ENCODE results near the gene FGF8. TPM values are rescaled to one million over a fixed set of nuclear protein-coding genes. Genes with fewer than 3 reads are reported as not detected.

FGF8 gene
- total and polyA plus RNA-seq, 2 donors (not counting 1 experiment from before 2014, with no cell fraction given) = not detected

- peak; percentile 41 to 53 for DNase-seq (ENCODE audit: low read depth in 2 of 2)
- Histone ChIP-seq H3K4me2 (ENCODE audit: extremely low read depth, insufficient read depth, low read length) (no peak overlapping the region), H3K36me3 (ENCODE audit: control insufficient read depth, insufficient read depth, low read length) (no peaks in the 10 kb centered on the region), H3K79me2 (ENCODE audit: control insufficient read depth, insufficient read depth, low read length) (peaks cover 9% of the 10 kb centered on the region), H3K4me1 (ENCODE audit: control insufficient read depth, extremely low read depth, insufficient read depth, low read length) (peaks cover 7% of the 10 kb centered on the region), H3K27me3 (ENCODE audit: control insufficient read depth, insufficient read depth, low read length) (peaks cover 9% of the 10 kb centered on the region), H3K9me3 (ENCODE audit: control insufficient read depth, insufficient read depth, low read depth, low read length) (no peaks in the 10 kb centered on the region), H2AFZ (ENCODE audit: low read length) (no peak overlapping the region), H3K9ac (ENCODE audit: insufficient read depth, low read length) (no peak overlapping the region), H4K20me1 (ENCODE audit: control insufficient read depth, extremely low read depth, insufficient read depth, low read length) (no peaks in the 10 kb centered on the region), H3K4me3 (replicated peaks in 1 of 4; ENCODE audit: control extremely low read depth in 1 of 4, insufficient read depth in 1 of 4, low read depth in 3 of 4, low read length in 4 of 4) (no peak overlapping the region), H3K27ac (ENCODE audit: insufficient read depth, low read length) (no peak overlapping the region)
- TF ChIP-seq EZH2 (IDR thresholded peaks at IDR 0.05; ENCODE audit: low read length, missing control alignments) (no peak), CTCF (conservative IDR thresholded peaks at IDR 0.05 in 1 of 2, IDR thresholded peaks at IDR 0.05 in 1 of 2; ENCODE audit: low read depth in 1 of 2, low read length in 2 of 2) (peak; percentile 83 to 87)
Observed at GRCh38 chr10:101780818-101781654, 5.1 kb upstream of the FGF8 start.

- peak overlapping the region; percentile 66 for H3K4me2 ChIP-seq (ENCODE audit: extremely low read depth, insufficient read depth, low read length)
- no peak for DNase-seq (ENCODE audit: low read depth in 2 of 2)
- no peaks in the 10 kb centered on the region for H4K20me1 ChIP-seq (ENCODE audit: control insufficient read depth, extremely low read depth, insufficient read depth, low read length)
- no peak overlapping the region for H3K27ac ChIP-seq (ENCODE audit: insufficient read depth, low read length)
- H3K36me3 ChIP-seq (ENCODE audit: control insufficient read depth, insufficient read depth, low read length) = no peaks in the 10 kb centered on the region
- no peak overlapping the region for H2AFZ ChIP-seq (ENCODE audit: low read length)
- no peaks in the 10 kb centered on the region for H3K9me3 ChIP-seq (ENCODE audit: control insufficient read depth, insufficient read depth, low read depth, low read length)
- no peak for TF ChIP-seq CTCF (conservative IDR thresholded peaks at IDR 0.05 in 1 of 2, IDR thresholded peaks at IDR 0.05 in 1 of 2; ENCODE audit: low read depth in 1 of 2, low read length in 2 of 2)
- no peak for TF ChIP-seq EZH2 (IDR thresholded peaks at IDR 0.05; ENCODE audit: low read length, missing control alignments)
- no peak overlapping the region for H3K9ac ChIP-seq (ENCODE audit: insufficient read depth, low read length)
- H3K27me3 ChIP-seq (ENCODE audit: control insufficient read depth, insufficient read depth, low read length) = peaks cover 12% of the 10 kb centered on the region
- H3K4me3 ChIP-seq (replicated peaks in 1 of 4; ENCODE audit: control extremely low read depth in 1 of 4, insufficient read depth in 1 of 4, low read depth in 3 of 4, low read length in 4 of 4) = peak overlapping the region in 2 of 4 experiments; percentile 19 to 34
- peaks cover 7% of the 10 kb centered on the region for H3K4me1 ChIP-seq (ENCODE audit: control insufficient read depth, extremely low read depth, insufficient read depth, low read length)
- H3K79me2 ChIP-seq (ENCODE audit: control insufficient read depth, insufficient read depth, low read length) = peaks cover 9% of the 10 kb centered on the region
Observed at GRCh38 chr10:101780187-101780817, 4.4 kb upstream of the FGF8 start.

- Histone ChIP-seq H4K20me1 (ENCODE audit: control insufficient read depth, extremely low read depth, insufficient read depth, low read length) (no peaks in the 10 kb centered on the region), H3K27me3 (ENCODE audit: control insufficient read depth, insufficient read depth, low read length) (peaks cover 19% of the 10 kb centered on the region), H3K36me3 (ENCODE audit: control insufficient read depth, insufficient read depth, low read length) (no peaks in the 10 kb centered on the region), H2AFZ (ENCODE audit: low read length) (no peak overlapping the region), H3K9ac (ENCODE audit: insufficient read depth, low read length) (peak overlapping the region; percentile 27), H3K27ac (ENCODE audit: insufficient read depth, low read length) (no peak overlapping the region), H3K79me2 (ENCODE audit: control insufficient read depth, insufficient read depth, low read length) (peaks cover 9% of the 10 kb centered on the region), H3K4me3 (replicated peaks in 1 of 4; ENCODE audit: control extremely low read depth in 1 of 4, insufficient read depth in 1 of 4, low read depth in 3 of 4, low read length in 4 of 4) (peak overlapping the region in 2 of 4 experiments; percentile 19 to 41), H3K4me1 (ENCODE audit: control insufficient read depth, extremely low read depth, insufficient read depth, low read length) (peaks cover 7% of the 10 kb centered on the region), H3K9me3 (ENCODE audit: control insufficient read depth, insufficient read depth, low read depth, low read length) (no peaks in the 10 kb centered on the region), H3K4me2 (ENCODE audit: extremely low read depth, insufficient read depth, low read length) (peak overlapping the region; percentile 66)
- peak; percentile 39 to 60 for DNase-seq (ENCODE audit: low read depth in 2 of 2)
- TF ChIP-seq EZH2 (IDR thresholded peaks at IDR 0.05; ENCODE audit: low read length, missing control alignments) = no peak
- peak; percentile 57 to 74 for TF ChIP-seq CTCF (conservative IDR thresholded peaks at IDR 0.05 in 1 of 2, IDR thresholded peaks at IDR 0.05 in 1 of 2; ENCODE audit: low read depth in 1 of 2, low read length in 2 of 2)
Observed at GRCh38 chr10:101779544-101780186, 3.8 kb upstream of the FGF8 start.

All from fibroblast of lung (primary cell).